Activated CD4-positive, alpha-beta T cell treated with anti-CD3 and anti-CD28 coated beads for 36 hours (primary cell): Measurements from ENCODE around the gene TRMO. TPM values are rescaled to one million over a fixed set of nuclear protein-coding genes. Genes with fewer than 3 reads are reported as not detected.
"Not testable (repeated sequence)": the region's sequence is repeated elsewhere in the genome, so short reads cannot be mapped to it uniquely, and the experiment has no call there.

Experiments used
- ATAC-seq: fragments of 200-7000 bp; cut with Tn5 transposase; one replicate; pipeline ENCODE4 v1.10.0; 2021; ENCODE audit warnings: mild to moderate bottlenecking, moderate library complexity
- CTCF ChIA-PET: fragments of 350-600 bp; sonication (Branson Sonifier 250); formaldehyde crosslinking; loops from one replicate; lab custom pipeline; 2021; ENCODE audit warnings: antibody characterized with exemption; lab: Charles Lee
- POLR2A ChIA-PET: fragments of 350-600 bp; sonication (Branson Sonifier 250); formaldehyde crosslinking; loops from one replicate; lab custom pipeline; 2021; ENCODE audit warnings: antibody characterized with exemption, inconsistent platforms; lab: Charles Lee
- DNase-seq: peaks from one replicate; pipeline ENCODE4 v3.0.0-alpha.2; 2020
- H3K27ac Mint-ChIP-seq: one replicate; pipeline ENCODE4 v1.8.0; 2021; ENCODE audit warnings: mixed read lengths
- H3K27me3 Mint-ChIP-seq: one replicate; pipeline ENCODE4 v1.8.0; 2021; ENCODE audit warnings: mixed read lengths
- H3K36me3 Mint-ChIP-seq: one replicate; pipeline ENCODE4 v1.8.0; 2021; ENCODE audit warnings: low read depth, mixed read lengths
- H3K4me1 Mint-ChIP-seq: one replicate; pipeline ENCODE4 v1.8.0; 2021; ENCODE audit warnings: mixed read lengths
- H3K4me3 Mint-ChIP-seq: one replicate; pipeline ENCODE4 v1.8.0; 2021; ENCODE audit warnings: mild to moderate bottlenecking, moderate library complexity, mixed read lengths
- H3K9me3 Mint-ChIP-seq: one replicate; pipeline ENCODE4 v1.8.0; 2021; ENCODE audit warnings: low read depth, mixed read lengths
- intact Hi-C, 2 experiments: fragments of 100-400 bp; cut with DNase I in 1 of 2; cut with micrococcal nuclease in 1 of 2; formaldehyde crosslinking; loops; one replicate each; pipeline versions ENCODE4 v1.14.2 to v1.15.1; 2022 to 2024; cut with DNase I, micrococcal nuclease
- total RNA-seq, 2 experiments: library from RNA; stranded (reverse); gene quantifications; one replicate each; pipeline ENCODE4 v1.2.3, GENCODE V29; 2021

Gene TRMO
- 10 to 100 TPM; 13.9 to 20.7 TPM for total RNA-seq

- peak; percentile 78 for ATAC-seq
- POLR2A ChIA-PET, result interaction anchor here (0.5 to 2.2 kb wide), 13 partner anchors 12 to 335 kb away, joined by 3 to 11 read pairs (median 5); partner anchors contain the start of genes ANP32B, NANS, NCBP1 and TSTD2
Observed at GRCh38 chr9:97921959-97922724, at the start of gene TRMO. Gene TRMO (minus strand): TSS chr9:97922500. CDS start chr9:97922493, 7 bp downstream.

DNA sequence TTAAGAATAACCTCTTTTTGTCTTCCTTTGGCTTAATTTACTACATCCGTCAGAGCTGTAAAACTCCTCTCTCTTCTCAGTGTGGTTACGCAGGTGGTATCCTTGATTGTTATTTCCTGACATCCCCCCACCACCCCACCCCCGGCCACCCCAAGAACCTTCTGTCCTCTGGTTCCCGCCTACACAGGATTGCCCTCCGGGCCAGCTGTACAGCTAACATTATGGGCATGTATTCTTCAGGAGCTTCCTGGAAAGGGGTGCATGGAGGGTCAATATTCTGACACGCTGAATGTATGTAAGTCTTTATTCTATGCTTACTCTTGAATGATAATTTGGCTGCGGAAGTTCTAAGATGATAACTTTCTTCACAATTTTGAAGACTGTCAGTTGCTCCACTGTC is 47.9 kb upstream of the TRMO start:
- ChIA-PET POLR2A (no interaction called here), CTCF (interaction anchor here (0.6 to 1.1 kb wide), 7 partner anchors 10 to 142 kb away, joined by 3 read pairs; partner anchors contain the start of gene ANP32B)
- H3K27me3 Mint-ChIP-seq, result no peaks in the 10 kb centered on the region
- no peak overlapping the region for H3K4me3 Mint-ChIP-seq
- intact Hi-C loops, result no loop called here
- no peak overlapping the region for H3K27ac Mint-ChIP-seq
- H3K4me1 Mint-ChIP-seq, result peaks cover 11% of the 10 kb centered on the region
- H3K9me3 Mint-ChIP-seq, result peaks cover 2% of the 10 kb centered on the region
- no peak for DNase-seq
- ATAC-seq, result no peak
- no peaks in the 10 kb centered on the region for H3K36me3 Mint-ChIP-seq

More at GRCh38 chr9:97921959-97922724, at the start of gene TRMO:
- peaks cover 7% of the 10 kb centered on the region for H3K36me3 Mint-ChIP-seq
- CTCF ChIA-PET, result interaction anchor here (0.6 to 9.4 kb wide), 27 partner anchors 10 to 857 kb away, joined by 3 to 74 read pairs (median 7); partner anchors contain the start of genes ANP32B, HEMGN, NANS and TBC1D2
- peaks cover 36% of the 10 kb centered on the region for H3K4me1 Mint-ChIP-seq
- peak; percentile 99 for DNase-seq
- H3K9me3 Mint-ChIP-seq, result no peaks in the 10 kb centered on the region
- peak within 1 kb of the TSS; percentile 99 for H3K27ac Mint-ChIP-seq
- H3K4me3 Mint-ChIP-seq, result peak within 1 kb of the TSS; percentile 82
- H3K27me3 Mint-ChIP-seq, result no peaks in the 10 kb centered on the region
- intact Hi-C loops, result loop anchor here (1.0 to 10.0 kb wide), 12 partner anchors 16 to 873 kb away; partner anchors contain the start of genes ANKS6 (in 1 of the 2), ANP32B (in 1 of the 2), CORO2A (in 1 of the 2) and NANS (in 1 of the 2)

DNA sequence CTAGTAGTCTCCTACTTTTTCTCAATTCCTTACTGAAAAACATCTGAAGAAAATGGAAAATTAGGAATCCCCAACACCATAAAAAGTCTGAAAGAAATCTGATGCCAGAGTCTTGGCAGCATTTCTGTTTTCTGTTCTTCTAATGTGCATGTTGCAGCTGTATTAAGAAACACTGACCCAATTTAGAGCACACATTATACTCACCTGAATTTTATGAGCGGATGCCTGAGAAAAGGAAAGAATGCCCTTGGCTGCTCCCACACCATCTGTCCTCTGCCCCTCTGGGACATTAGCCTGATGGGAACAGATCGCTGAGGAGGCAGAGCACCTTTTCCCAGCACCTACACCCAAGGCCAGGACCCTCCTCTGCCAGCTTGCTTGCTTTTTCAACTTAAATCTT is 46.7 kb upstream of the TRMO start:
- ChIA-PET CTCF (interaction anchor here (0.7 kb wide), 1 partner anchor 9 kb away, joined by 4 read pairs; no protein-coding TSS in a partner anchor), POLR2A (no interaction called here)
- no peaks in the 10 kb centered on the region for H3K36me3 Mint-ChIP-seq
- intact Hi-C loops, result no loop called here
- peaks cover 14% of the 10 kb centered on the region for H3K4me1 Mint-ChIP-seq
- no peak for ATAC-seq
- H3K9me3 Mint-ChIP-seq, result peaks cover 1% of the 10 kb centered on the region
- H3K27ac Mint-ChIP-seq, result no peak overlapping the region
- DNase-seq, result no peak
- H3K27me3 Mint-ChIP-seq, result peaks cover 2% of the 10 kb centered on the region
- no peak overlapping the region for H3K4me3 Mint-ChIP-seq

DNA sequence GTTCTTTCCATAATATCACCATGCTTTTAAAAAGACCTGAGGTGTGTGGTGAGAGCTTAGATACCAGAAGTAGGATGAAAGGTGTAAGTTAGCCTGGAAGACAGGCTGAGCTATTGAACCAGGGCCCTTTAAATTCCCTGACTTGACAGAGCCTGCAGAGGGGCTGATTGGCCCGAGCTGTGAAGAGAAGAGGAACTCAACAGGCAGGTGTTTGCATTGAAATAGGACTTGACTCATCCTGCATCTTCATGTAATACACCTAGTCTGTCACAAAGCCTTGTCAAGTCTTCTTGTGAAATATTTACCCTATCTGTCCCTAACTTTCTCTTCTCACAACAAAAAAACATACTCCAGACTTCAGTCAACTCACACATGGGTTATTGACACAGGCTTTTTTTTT is 44.2 kb upstream of the TRMO start:
- Mint-ChIP-seq H3K36me3 (no peaks in the 10 kb centered on the region), H3K27ac (no peak overlapping the region), H3K4me1 (peaks cover 14% of the 10 kb centered on the region), H3K9me3 (no peaks in the 10 kb centered on the region), H3K27me3 (peaks cover 2% of the 10 kb centered on the region), H3K4me3 (no peak overlapping the region)
- ATAC-seq (peak; percentile 58), DNase-seq (no peak)
- CTCF ChIA-PET, result interaction anchor here (0.8 to 2.0 kb wide), 4 partner anchors 9 to 217 kb away, joined by 3 to 14 read pairs (median 4); no protein-coding TSS in a partner anchor
- intact Hi-C loops, result no loop called here
- POLR2A ChIA-PET, result interaction anchor here (0.6 kb wide), 1 partner anchor 271 kb away, joined by 6 read pairs; no protein-coding TSS in a partner anchor

GRCh38 chr9:97964901-97965300 is 42.6 kb upstream of the TRMO start:
- Mint-ChIP-seq H3K36me3 (no peaks in the 10 kb centered on the region), H3K27ac (no peak overlapping the region), H3K27me3 (peaks cover 2% of the 10 kb centered on the region), H3K9me3 (no peaks in the 10 kb centered on the region), H3K4me3 (no peak overlapping the region), H3K4me1 (peaks cover 6% of the 10 kb centered on the region)
- intact Hi-C loops, result no loop called here
- CTCF ChIA-PET, result interaction anchor here (0.6 to 0.7 kb wide), 2 partner anchors 9 to 87 kb away, joined by 3 read pairs; no protein-coding TSS in a partner anchor
- ATAC-seq (no peak), DNase-seq (no peak)
- POLR2A ChIA-PET, result no interaction called here

DNA sequence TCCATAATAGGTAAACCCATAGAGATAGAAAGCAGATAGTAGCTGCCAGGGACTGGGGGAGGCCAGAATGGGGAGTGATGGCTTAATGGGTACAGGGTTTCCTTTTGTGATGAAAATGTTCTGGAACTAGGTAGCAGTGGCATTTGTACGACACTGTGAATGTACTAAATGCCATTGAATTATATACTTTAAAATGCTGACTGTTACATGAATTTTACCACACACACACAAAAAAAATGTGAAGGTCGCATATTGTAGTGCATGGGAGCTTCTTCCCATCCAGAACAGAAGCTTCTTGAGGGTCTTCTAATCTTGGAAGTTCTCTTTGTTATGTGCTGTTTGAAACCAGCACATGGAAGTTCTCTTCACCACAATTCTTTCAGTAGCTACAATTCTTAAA is 40.9 kb upstream of the TRMO start:
- peaks cover 2% of the 10 kb centered on the region for H3K27me3 Mint-ChIP-seq
- CTCF ChIA-PET, result interaction anchor here (0.6 to 2.7 kb wide), 6 partner anchors 10 to 73 kb away, joined by 3 to 13 read pairs (median 4); no protein-coding TSS in a partner anchor

DNA sequence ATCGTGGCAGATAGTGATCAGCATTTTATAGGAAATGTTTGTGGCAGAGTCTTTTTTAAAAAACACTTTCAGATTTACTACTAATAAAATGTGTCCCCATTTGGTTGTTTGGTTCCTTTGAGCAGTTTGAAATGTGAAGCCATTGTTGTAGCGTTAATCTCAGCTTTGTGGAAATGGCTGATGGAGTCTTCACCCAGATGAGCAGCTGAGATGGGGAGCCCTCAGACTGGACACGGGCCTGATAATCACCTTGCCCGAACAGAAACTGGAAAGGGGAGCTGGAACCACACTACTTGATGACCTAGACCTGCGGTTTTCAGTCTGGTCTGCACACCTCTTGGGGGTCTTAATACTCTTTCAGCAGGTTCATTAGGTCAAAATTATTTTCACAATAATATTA is 40.3 kb upstream of the TRMO start:
- H3K27me3 Mint-ChIP-seq, result peaks cover 2% of the 10 kb centered on the region
- H3K27ac Mint-ChIP-seq, result no peak overlapping the region
- no peaks in the 10 kb centered on the region for H3K36me3 Mint-ChIP-seq
- H3K9me3 Mint-ChIP-seq, result no peaks in the 10 kb centered on the region
- DNase-seq, result no peak
- ATAC-seq, result no peak
- POLR2A ChIA-PET, result no interaction called here
- H3K4me3 Mint-ChIP-seq, result no peak overlapping the region
- peaks cover 5% of the 10 kb centered on the region for H3K4me1 Mint-ChIP-seq
- CTCF ChIA-PET, result interaction anchor here (0.6 to 2.7 kb wide), 6 partner anchors 9 to 74 kb away, joined by 3 to 13 read pairs (median 4); no protein-coding TSS in a partner anchor
- intact Hi-C loops, result no loop called here

More for the DNA sequence above, 40.9 kb upstream of the TRMO start:
- intact Hi-C loops, result no loop called here
- H3K9me3 Mint-ChIP-seq, result no peaks in the 10 kb centered on the region
- no peaks in the 10 kb centered on the region for H3K36me3 Mint-ChIP-seq
- peaks cover 5% of the 10 kb centered on the region for H3K4me1 Mint-ChIP-seq
- no peak overlapping the region for H3K4me3 Mint-ChIP-seq
- ATAC-seq (no peak), DNase-seq (no peak)
- POLR2A ChIA-PET, result interaction anchor here (0.7 kb wide), 1 partner anchor 48 kb away, joined by 3 read pairs; no protein-coding TSS in a partner anchor
- H3K27ac Mint-ChIP-seq, result no peak overlapping the region

- ATAC-seq (no peak), DNase-seq (no peak)
- Mint-ChIP-seq H3K4me3 (no peak overlapping the region), H3K36me3 (no peaks in the 10 kb centered on the region), H3K27me3 (peaks cover 2% of the 10 kb centered on the region), H3K9me3 (no peaks in the 10 kb centered on the region), H3K4me1 (peaks cover 5% of the 10 kb centered on the region), H3K27ac (no peak overlapping the region)
- CTCF ChIA-PET, result interaction anchor here (0.7 to 2.7 kb wide), 4 partner anchors 9 to 71 kb away, joined by 4 to 13 read pairs (median 4); no protein-coding TSS in a partner anchor
- POLR2A ChIA-PET, result no interaction called here
- intact Hi-C loops, result no loop called here
Observed at GRCh38 chr9:97962136-97962535, 39.8 kb upstream of the TRMO start.

DNA sequence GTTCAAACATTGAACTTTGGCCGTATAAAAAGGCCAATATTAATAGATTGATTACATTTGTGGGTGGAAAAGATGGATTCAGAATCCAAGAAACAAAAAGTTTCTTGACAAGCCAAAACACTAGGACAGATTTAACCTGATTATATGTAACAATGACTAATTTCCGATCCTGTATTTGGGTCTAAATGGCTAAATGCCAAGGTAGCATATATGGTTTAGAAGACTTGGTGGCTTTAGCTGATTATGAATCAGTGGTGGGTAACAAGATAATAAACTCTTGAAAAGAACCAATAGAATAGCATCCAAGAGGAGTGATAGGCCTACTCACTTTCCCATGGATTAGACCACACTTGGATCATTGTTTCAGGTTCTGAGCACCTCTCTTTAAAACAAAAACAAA is 39.1 kb upstream of the TRMO start:
- peaks cover 2% of the 10 kb centered on the region for H3K27me3 Mint-ChIP-seq
- no peaks in the 10 kb centered on the region for H3K36me3 Mint-ChIP-seq
- intact Hi-C loops, result no loop called here
- no peak overlapping the region for H3K4me3 Mint-ChIP-seq
- ATAC-seq (no peak), DNase-seq (no peak)
- H3K9me3 Mint-ChIP-seq, result no peaks in the 10 kb centered on the region
- peaks cover 6% of the 10 kb centered on the region for H3K4me1 Mint-ChIP-seq
- ChIA-PET POLR2A (no interaction called here), CTCF (interaction anchor here (0.6 to 2.7 kb wide), 5 partner anchors 8 to 70 kb away, joined by 3 to 13 read pairs (median 4); no protein-coding TSS in a partner anchor)
- H3K27ac Mint-ChIP-seq, result no peak overlapping the region

DNA sequence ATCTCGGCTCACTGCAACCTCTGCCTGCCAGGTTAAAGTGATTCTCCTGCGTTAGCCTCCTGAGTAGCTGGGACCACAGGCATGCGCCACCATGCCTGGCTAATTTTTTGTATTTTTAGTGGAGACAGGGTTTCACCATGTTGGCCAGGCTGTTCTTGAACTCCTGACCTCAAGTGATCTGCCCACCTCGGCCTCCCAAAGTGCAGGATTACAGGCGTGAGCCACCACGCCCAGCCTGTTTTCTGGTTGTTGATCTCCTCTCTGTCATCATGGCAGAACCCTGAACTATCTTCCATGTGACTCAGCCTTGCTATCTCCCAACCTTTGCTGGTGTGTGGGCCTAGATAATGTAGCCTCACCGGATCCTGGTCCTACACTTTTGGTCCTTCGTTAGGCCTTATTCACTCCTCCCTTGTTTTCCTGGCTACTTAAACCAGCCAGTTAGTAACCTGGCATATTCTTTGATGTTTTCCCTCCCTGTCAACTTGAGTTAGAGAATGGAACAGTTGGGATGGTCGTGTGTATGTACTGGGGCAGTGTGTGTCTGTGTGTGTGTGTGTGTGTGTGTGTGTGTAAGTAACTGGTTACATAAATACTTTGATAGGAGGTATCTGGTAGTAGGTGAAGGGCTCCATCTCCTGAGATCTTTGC is 38.5 kb upstream of the TRMO start:
- intact Hi-C loops, H3K4me3 Mint-ChIP-seq, H3K27me3 Mint-ChIP-seq, ATAC-seq, H3K27ac Mint-ChIP-seq, H3K36me3 Mint-ChIP-seq, POLR2A ChIA-PET, H3K4me1 Mint-ChIP-seq, DNase-seq, H3K9me3 Mint-ChIP-seq: not testable (repeated sequence)
- CTCF ChIA-PET, result interaction anchor here (0.6 to 3.4 kb wide), 5 partner anchors 8 to 70 kb away, joined by 3 to 24 read pairs (median 4); partner anchors contain the start of gene TRMO

- no peak overlapping the region for H3K4me3 Mint-ChIP-seq
- H3K36me3 Mint-ChIP-seq, result no peaks in the 10 kb centered on the region
- H3K9me3 Mint-ChIP-seq, result no peaks in the 10 kb centered on the region
- ChIA-PET CTCF (interaction anchor here (1.1 to 3.4 kb wide), 7 partner anchors 8 to 69 kb away, joined by 3 to 24 read pairs (median 5); partner anchors contain the start of gene TRMO), POLR2A (no interaction called here)
- no peak overlapping the region for H3K27ac Mint-ChIP-seq
- DNase-seq, result no peak
- ATAC-seq, result no peak
- H3K4me1 Mint-ChIP-seq, result peaks cover 10% of the 10 kb centered on the region
- H3K27me3 Mint-ChIP-seq, result peaks cover 2% of the 10 kb centered on the region
- intact Hi-C loops, result no loop called here
Observed at GRCh38 chr9:97959585-97959984, 37.3 kb upstream of the TRMO start.
